SK-N-SH treated with all-trans-retinoic acid at 6 μM for 48 hours (cell line): Measurements from ENCODE around the gene DNAH8.

Experiments used
- BACH2 ChIP-seq: fragments of 250-450 bp; sonication (Bioruptor Pico); IDR thresholded peaks from 2 replicates; pipeline ENCODE4 v1.9.0; 2021; ENCODE audit warnings: mild to moderate bottlenecking, borderline replicate concordance
- TCF4 ChIP-seq: fragments of 250-450 bp; sonication (Bioruptor Pico); IDR thresholded peaks from 2 replicates; pipeline ENCODE4 v1.8.0; 2021; ENCODE audit warnings: mild to moderate bottlenecking, moderate library complexity, borderline replicate concordance
- ZC3H10 ChIP-seq: fragments of 250-450 bp; sonication (Bioruptor Pico); IDR thresholded peaks from 2 replicates; pipeline ENCODE4 v1.5.1; 2021; ENCODE audit warnings: mild to moderate bottlenecking, moderate library complexity
- ZFP3 ChIP-seq: fragments of 250-450 bp; sonication (Bioruptor Pico); IDR thresholded peaks from 2 replicates; pipeline ENCODE4 v1.5.0; 2020; ENCODE audit warnings: mild to moderate bottlenecking, moderate library complexity
- ZNF8 ChIP-seq: fragments of 450-650 bp; formaldehyde crosslinking; IDR thresholded peaks from 2 replicates; pipeline ENCODE4 v1.5.0; 2020; ENCODE audit warnings: mild to moderate bottlenecking, moderate library complexity

DNA sequence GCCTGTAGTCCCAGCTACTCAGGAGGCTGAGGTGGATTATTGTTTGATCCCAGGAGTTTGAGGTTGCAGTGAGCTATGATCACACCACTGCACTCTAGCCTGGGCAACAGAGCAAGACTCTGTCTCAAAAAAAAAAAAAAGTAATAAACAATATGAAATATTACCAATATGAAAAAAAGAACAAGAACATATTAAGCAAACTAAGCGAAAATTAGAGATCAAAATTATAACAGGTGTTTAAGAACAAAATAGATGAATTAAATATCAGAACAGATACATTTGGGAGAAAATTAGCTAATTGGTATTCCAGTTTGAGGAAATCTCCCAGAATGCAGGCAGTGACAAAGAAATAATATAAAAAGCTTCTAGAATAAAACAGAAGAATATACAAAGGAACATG, 35.4 kb upstream of the DNAH8 start:
- TF ChIP-seq TCF4 (no peak), ZC3H10 (CRISPR knock-in tag) (no peak), ZNF8 (CRISPR knock-in tag) (no peak), BACH2 (CRISPR knock-in tag) (no peak), ZFP3 (no peak)
